Kasumi-1 (cell line): Measurements from ENCODE around the gene NANP.
"Not testable (repeated sequence)": the region's sequence is repeated elsewhere in the genome, so short reads cannot be mapped to it uniquely, and the experiment has no call there.

Experiments used
- DNase-seq, 2 experiments: peaks; one replicate each; lab custom pipeline; 2025; lab: John Stamatoyannopoulos, UW

The NANP gene

GRCh38 chr20:25606094-25606695 is 17.6 kb downstream of the NANP start:
- no peak for DNase-seq

- DNase-seq = no peak
Measured at GRCh38 chr20:25605148-25605547, 18.7 kb downstream of the NANP start.

DNA sequence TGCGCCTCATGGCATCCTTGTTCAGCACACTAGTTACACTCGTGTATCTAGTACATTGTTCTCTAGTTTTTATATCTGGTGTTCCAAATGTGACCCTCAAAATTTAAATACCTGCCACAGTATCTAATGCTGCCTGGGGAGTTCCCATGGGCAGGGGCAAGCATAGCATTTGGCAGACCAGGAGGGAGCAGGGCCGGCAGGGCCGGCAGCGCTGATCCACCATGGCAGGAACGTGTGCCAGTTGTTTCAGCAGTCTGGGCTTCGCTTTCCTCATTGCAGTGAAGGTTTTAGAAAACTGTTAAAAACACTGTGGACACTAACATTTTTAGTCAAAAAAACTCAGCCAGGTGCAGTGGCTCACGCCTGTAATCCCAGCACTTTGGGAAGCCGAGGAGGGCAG is 19.2 kb downstream of the NANP start:
- no peak for DNase-seq

DNA sequence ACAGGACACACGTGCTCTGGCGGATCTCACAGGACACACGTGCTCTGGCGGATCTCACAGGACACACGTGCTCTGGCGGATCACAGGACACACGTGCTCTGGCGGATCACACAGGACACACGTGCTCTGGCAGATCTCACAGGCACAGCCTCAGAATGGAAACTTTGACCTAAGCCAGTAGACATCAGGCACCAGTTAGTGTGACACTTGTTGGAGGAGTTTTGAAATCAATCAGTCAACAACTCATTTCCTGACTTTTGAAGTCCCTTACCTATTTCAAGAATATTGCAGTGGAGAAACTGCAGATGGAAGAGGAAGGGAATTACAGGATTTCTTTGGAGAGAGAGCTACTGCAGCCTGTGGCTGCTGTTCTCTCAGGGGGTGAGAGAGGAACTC is 20.9 kb downstream of the NANP start:
- DNase-seq = not testable (repeated sequence)

DNA sequence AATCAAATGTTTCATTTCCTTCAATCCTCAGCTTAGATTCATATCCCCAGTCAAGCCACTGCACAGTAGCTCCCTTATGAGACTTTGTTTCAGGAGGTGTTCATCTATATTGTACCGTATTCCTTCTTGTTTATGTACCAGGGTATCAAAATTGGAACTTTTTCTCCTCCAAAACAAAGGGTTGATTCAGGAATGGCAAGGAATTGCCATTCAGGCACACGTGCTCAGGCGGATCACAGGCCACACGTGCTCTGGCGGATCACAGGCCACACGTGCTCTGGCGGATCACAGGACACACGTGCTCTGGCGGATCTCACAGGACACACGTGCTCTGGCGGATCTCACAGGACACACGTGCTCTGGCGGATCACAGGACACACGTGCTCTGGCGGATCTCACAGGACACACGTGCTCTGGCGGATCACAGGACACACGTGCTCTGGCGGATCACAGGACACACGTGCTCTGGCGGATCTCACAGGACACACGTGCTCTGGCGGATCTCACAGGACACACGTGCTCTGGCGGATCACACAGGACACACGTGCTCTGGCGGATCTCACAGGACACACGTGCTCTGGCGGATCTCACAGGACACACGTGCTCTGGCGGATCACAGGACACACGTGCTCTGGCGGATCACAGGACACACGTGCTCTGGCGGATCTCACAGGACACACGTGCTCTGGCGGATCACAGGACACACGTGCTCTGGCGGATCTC is 21.5 kb downstream of the NANP start:
- not testable (repeated sequence) for DNase-seq

DNA sequence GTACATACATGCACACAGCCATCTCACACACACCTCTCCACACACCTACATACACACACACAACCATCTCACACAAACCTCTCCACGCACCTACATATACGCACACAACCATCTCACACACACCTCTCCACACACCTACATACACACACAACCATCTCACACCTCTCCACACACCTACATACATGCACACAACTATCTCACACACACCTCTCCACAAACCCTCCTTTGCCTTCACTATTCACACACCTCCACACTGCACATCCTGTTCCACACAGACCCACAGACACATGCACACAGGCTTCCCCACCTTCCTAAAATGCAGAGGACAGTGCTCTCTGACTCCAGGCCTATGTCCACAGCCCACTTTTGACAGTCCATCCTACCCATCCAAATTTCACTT is 22.2 kb downstream of the NANP start:
- no peak for DNase-seq

- no peak for DNase-seq
Measured at GRCh38 chr20:25600632-25601031, 23.2 kb downstream of the NANP start.

- DNase-seq = no peak
Measured at GRCh38 chr20:25592135-25592852, 31.5 kb downstream of the NANP start.

- DNase-seq = not testable (repeated sequence)
Measured at GRCh38 chr20:25590778-25591177, 33.0 kb downstream of the NANP start.

GRCh38 chr20:25588491-25588890 is 35.3 kb downstream of the NANP start:
- DNase-seq = no peak

- DNase-seq = no peak
Measured at GRCh38 chr20:25587536-25587935, 36.3 kb downstream of the NANP start.

DNA sequence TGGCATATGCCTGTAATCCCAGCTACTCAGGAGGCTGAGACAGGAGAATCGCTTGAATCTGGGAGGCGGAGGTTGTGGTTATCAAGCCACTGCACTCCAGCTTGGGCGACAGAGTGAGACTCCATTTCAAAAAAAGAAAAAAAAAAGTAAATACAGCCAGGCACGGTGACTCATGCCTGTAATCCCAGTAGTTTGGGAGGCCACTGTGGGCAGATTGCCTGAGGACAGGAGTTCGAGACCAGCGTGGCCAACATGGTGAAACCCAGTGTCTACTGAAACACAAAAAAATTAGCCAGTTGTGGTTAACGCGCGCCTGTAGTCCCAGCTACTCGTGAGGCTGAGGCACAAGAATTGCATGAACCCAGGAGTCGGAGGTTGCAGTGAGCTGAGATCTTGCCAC is 36.9 kb downstream of the NANP start:
- DNase-seq = no peak

GRCh38 chr20:25584905-25585704 is 38.7 kb downstream of the NANP start, which contains the start of gene NINL:
Gene NINL (minus strand): TSS chr20:25585531. CDS start chr20:25526587, 58,944 bp downstream.
- DNase-seq = peak in 1 of 2 experiments; percentile 6

DNA sequence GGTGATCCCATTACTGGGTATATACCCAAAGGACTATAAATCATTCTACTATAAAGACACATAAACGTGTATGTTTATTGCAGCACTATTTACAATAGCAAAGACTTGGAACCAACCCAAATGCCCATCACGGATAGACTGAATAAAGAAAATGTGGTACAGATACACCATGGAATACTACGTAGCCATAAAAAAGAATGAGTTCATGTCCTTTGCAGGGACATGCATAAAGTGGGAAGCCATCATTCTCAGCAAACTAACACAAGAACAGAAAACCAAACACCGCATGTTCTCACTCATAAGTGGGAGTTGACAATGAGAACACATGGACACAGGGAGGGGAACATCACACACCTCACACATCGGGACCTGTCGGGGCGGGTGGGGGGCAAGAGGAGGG is 40.2 kb downstream of the NANP start:
- not testable (repeated sequence) for DNase-seq

DNA sequence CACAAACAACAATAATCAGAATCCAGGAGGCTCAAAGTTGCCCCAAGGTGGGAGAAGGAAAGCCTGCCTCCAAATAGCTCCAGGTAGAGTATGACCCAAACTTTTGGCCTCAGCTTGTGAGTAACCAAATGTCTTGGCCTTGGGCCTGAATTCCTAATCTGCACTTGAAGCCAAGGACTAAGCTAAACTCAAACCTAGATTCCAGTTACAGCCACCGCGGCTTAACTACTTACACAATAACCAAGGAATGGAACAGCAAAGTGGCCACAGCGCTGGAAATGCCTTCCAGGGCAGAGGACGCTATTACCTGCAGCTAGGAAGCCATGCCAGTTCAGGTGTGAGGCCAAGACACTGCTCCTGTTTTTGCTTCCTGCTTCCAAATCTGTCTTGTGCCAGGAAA is 43.1 kb downstream of the NANP start:
- DNase-seq = no peak

- no peak for DNase-seq
Measured at GRCh38 chr20:25579081-25579770, 44.6 kb downstream of the NANP start.

DNA sequence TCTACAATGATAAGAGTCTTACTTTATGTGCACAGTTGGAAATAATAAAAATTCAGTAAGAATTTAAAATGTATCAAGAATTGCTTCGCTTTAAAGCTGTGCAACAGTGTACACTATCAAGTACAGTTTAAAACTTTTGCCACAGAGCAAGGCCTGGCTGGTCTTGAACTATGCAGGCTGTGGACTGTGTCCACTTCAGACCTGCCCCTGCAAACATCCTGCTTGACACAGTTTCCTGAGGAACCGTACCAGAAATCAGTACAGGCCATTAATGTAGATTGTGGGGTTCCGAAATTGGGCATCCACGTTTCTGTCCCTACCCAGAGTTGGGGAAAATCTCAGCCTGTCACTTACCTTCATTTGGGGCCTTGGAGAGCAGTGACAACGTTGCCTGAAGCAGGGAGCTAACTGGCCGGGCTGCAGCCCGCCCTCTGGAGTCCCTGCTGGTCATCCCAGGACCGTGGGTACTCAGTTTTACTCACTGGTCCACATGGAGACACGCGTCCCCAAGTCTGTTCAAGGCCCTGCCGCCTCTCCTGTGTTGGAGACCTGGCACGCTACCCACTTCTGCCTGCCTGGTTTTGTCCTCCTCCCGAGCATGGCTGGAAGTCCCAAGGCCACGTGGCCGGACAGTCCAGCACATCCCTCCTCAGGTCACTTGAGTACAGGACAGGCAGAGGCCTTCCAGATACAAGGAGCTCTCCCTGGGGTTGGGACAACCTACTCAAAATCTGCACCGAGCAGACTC is 46.9 kb downstream of the NANP start:
- DNase-seq = no peak

GRCh38 chr20:25574411-25574810 is 49.4 kb downstream of the NANP start:
- peak; percentile 18 to 28 for DNase-seq

GRCh38 chr20:25573288-25574251 is 50.2 kb downstream of the NANP start:
- DNase-seq = no peak

GRCh38 chr20:25571817-25572216 is 52.0 kb downstream of the NANP start:
- DNase-seq = no peak
